GM19328 (cell line): ENCODE measurements around the gene MICB.
A peak's percentile ranks its signal among the peaks of the same experiment; 100 is the strongest.
"Not testable (repeated sequence)": the region's sequence is repeated elsewhere in the genome, so short reads cannot be mapped to it uniquely, and the experiment has no call there.

Experiments
- ATAC-seq: cut with Tn5 transposase; IDR thresholded peaks from one replicate; pipeline ENCODE4 v1.9.1; 2021; ENCODE audit warnings: mild to moderate bottlenecking, moderate library complexity; ENCODE audit not compliant: unreplicated experiment

Gene MICB

GRCh38 chr6:31497531-31498476 lies at the start of gene MICB:
Gene MICB, plus strand, starts transcription at chr6:31498145. Its CDS starts 49 bp downstream, at chr6:31498194.
- ATAC-seq, result peak; percentile 42

- no peak for ATAC-seq
These were observed 47.2 kb upstream of the MICB start for GRCh38 chr6:31450751-31451150.

GRCh38 chr6:31452859-31453258 lies 45.1 kb upstream of the MICB start:
- no peak for ATAC-seq

GRCh38 chr6:31453259-31453658 lies 44.7 kb upstream of the MICB start:
- ATAC-seq, result no peak

GRCh38 chr6:31459864-31460263 lies 38.1 kb upstream of the MICB start:
- not testable (repeated sequence) for ATAC-seq

GRCh38 chr6:31460361-31461025 lies 37.5 kb upstream of the MICB start:
- no peak for ATAC-seq

GRCh38 chr6:31462026-31462963 lies 35.6 kb upstream of the MICB start:
- no peak for ATAC-seq

- ATAC-seq, result peak; percentile 88
These were observed 34.7 kb upstream of the MICB start for GRCh38 chr6:31462964-31463870.

GRCh38 chr6:31464252-31465184 lies 33.4 kb upstream of the MICB start:
- ATAC-seq, result no peak

GRCh38 chr6:31465185-31465536 lies 32.8 kb upstream of the MICB start:
- no peak for ATAC-seq

GRCh38 chr6:31465718-31466117 lies 32.2 kb upstream of the MICB start:
- no peak for ATAC-seq

GRCh38 chr6:31466466-31466865 lies 31.5 kb upstream of the MICB start:
- ATAC-seq, result no peak

- no peak for ATAC-seq
These were observed 30.8 kb upstream of the MICB start for GRCh38 chr6:31467151-31467550.

- ATAC-seq, result no peak
These were observed 29.6 kb upstream of the MICB start for GRCh38 chr6:31468311-31468710.

GRCh38 chr6:31470801-31471200 lies 27.1 kb upstream of the MICB start:
- ATAC-seq, result no peak

GRCh38 chr6:31471711-31472110 lies 26.2 kb upstream of the MICB start:
- no peak for ATAC-seq

- ATAC-seq, result no peak
These were observed 25.7 kb upstream of the MICB start for GRCh38 chr6:31472259-31472658.

- no peak for ATAC-seq
These were observed 24.7 kb upstream of the MICB start for GRCh38 chr6:31473244-31473643.
